Esophagus muscularis mucosa (tissue), 3 donors: ENCODE measurements around the gene KRTAP10-3.

Experiments used
- POLR2A ChIP-seq: fragments of 450-650 bp; IDR thresholded peaks from one replicate; pipeline ENCODE4 v1.6.1; 2017; ENCODE audit warnings: antibody characterized with exemption, moderate library complexity, mild to moderate bottlenecking, low read depth
- POLR2AphosphoS5 ChIP-seq, 2 donors: sonication (generic); formaldehyde crosslinking; IDR thresholded peaks; one replicate each; pipeline ENCODE4 v1.6.1; 2017; ENCODE audit warnings: antibody characterized with exemption in 2 of 2
- TF ChIP-seq, protein P1 (sequence below), 3 experiments: fragments of 200-600 bp in 2 of 3; fragments of 450-650 bp in 1 of 3; sonication (generic) in 2 of 3; IDR thresholded peaks; one replicate each; pipeline ENCODE4 v1.5.1; 2017 to 2019; ENCODE audit warnings: antibody characterized with exemption in 3 of 3, mild to moderate bottlenecking in 2 of 3, moderate library complexity in 1 of 3

DNA sequence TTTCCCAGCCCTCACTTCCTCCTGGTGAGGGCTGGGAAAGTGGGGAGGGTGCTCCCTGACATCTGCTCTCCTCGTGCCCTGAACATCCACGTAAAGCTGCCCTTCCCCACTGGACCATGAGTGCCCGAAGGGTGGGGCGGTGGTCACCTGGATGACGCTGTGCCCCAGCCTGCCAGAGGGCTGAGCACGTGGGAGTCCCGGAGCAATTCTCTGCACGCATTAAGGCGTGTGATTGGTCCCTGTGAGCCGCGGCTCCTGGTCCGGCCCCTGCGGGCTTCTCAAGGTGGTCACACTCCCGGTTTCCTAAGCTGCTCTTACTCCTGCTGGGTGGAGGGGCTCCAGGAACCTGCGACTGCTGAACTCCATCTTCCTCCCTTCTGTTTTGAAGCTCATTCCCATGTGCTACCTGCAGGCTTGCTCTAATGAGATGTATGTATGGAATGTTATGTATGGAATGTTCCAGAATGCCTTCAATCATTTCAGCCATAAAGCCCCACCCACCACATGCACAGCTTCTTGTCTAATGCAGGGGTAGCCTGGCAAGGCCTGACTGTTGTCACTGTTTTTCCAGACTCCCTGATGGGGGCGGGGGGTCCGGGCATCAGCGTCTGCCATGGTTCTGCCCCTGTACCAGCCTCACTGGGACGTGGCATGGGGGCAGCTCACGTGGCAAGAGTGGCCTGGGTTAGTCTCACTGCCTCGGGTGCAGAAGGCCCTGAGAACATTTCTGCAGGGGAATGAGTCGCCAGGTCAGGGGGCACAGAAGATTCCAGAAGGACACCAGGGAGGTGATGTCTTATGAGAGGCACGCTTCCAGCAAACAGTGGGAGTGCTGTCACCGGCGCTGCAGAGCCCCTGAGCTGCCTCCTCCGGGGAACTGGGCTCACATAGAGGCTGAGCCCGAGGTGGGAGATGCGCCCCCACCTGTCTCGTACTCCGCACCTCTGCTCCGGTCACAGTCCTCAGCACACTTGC lies 38.0 kb downstream of the KRTAP10-3 start:
- no peak for TF ChIP-seq POLR2AphosphoS5 (IDR thresholded peaks at IDR 0.05)
- no peak for TF ChIP-seq POLR2A
- TF ChIP-seq, protein P1, sequence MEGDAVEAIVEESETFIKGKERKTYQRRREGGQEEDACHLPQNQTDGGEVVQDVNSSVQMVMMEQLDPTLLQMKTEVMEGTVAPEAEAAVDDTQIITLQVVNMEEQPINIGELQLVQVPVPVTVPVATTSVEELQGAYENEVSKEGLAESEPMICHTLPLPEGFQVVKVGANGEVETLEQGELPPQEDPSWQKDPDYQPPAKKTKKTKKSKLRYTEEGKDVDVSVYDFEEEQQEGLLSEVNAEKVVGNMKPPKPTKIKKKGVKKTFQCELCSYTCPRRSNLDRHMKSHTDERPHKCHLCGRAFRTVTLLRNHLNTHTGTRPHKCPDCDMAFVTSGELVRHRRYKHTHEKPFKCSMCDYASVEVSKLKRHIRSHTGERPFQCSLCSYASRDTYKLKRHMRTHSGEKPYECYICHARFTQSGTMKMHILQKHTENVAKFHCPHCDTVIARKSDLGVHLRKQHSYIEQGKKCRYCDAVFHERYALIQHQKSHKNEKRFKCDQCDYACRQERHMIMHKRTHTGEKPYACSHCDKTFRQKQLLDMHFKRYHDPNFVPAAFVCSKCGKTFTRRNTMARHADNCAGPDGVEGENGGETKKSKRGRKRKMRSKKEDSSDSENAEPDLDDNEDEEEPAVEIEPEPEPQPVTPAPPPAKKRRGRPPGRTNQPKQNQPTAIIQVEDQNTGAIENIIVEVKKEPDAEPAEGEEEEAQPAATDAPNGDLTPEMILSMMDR (IDR thresholded peaks at IDR 0.05) = no peak
